ENCODE data around the gene PRKCE.
A peak's percentile ranks its signal among the peaks of the same experiment; 100 is the strongest.
"Not testable (repeated sequence)": the region's sequence is repeated elsewhere in the genome, so short reads cannot be mapped to it uniquely, and the experiment has no call there.

Gene PRKCE

DNA sequence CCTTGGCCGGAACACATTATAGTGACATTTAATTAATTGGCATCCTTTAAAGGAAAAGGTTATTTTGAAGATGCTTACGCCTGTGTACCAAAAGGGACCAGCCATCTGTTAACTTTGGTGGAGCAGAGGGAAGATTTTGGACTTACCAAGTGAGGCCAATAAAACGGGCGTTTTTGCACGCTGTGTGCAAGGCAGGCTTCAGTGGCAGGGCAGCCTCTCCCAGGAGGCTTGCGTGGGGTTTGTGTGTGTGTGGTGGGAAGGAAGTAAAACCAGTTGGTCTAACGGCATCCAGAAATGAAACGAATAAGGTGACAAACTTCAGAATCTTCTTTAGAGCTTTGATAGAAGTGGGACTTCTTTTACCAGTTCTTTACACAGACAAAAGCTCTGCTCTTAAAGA lies 191.7 kb downstream of the PRKCE start:
- no peak for DNase-seq

DNA sequence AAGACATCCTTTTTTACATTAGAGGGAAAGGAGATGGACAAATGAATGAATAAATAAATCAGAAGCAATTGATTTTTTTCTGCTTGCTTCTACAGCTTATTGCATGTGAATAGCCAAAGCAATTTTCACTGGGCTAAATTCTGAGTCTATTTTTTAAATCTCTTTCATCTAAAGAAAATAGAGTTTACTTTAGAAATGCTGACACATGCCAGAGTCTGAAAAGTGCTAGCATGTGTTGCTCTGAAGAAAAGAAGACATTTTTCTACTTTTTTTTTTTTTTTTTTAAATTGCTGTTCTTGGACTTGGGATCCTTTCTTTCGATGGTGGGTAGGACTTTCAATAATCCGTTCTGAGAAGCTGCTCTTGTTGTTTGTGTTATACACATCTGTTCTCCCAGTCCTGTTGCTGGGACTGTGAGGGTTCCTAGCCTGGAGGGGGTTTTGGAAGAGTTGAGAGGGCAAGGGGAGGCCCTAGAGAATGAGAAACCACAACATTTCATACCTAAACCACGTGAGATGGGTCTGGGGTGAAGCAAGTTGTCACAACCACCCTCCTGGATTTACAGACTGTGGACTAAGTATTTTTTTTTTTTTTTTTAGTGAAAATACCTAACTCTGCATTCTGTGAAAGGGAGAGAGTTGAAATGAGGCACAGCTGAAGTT lies 193.5 kb downstream of the PRKCE start:
- DNase-seq: no peak

DNA sequence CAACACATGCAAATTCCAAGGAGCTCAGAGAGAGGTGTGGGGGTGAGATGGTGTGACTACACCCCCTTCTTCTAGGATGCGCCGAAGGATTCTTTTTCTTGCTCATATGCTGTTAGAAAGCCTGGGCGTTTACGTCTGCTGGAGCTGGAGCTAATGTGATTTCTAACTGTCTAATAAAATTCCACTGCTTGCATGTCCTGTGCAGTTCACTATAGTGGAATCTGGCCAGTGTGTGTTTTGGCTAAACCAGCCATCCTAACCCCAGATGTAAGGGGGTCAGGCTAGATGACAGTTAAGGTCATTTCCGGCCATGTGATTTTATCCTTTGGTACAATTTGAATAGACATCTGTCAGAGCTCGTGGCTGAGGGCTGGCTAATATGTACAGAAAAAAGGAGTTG lies 194.1 kb downstream of the PRKCE start:
- no peak for DNase-seq

DNA sequence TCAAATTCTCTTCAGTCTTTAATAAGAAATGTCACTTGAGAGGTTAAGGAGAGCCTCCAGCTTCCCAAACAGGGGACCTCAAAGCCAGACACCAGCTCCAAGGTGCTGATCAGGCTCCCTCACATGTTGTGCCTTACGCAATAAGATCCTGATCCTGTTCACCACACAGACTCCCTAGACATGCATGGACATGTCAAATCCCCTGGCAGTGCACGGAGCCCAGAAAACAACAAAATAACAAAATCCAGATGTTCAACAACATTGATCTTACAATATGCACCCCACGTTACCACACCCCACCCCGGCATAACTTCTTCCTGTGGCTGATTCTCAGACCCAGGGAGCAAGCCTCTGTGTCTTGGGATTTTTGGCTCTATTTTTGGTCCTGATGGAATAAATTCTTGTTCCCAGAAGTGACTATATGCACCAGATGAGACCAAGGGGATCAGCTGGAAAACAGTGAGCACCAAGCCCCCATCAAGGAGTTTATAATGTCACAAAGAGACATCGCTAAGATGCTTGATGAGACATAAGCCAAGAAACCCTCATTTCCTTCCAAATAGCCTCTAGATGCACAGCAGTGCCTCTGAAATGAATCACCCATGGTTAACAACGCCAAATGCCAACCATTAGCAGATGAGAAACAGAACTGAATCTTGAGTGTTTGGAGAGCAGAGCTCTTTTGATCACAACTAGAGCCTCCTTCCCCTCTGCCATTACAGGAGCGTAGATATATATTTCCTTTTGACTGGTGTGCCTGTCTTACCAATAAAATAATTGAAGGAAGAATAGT lies 198.2 kb downstream of the PRKCE start:
- no peak for DNase-seq

DNA sequence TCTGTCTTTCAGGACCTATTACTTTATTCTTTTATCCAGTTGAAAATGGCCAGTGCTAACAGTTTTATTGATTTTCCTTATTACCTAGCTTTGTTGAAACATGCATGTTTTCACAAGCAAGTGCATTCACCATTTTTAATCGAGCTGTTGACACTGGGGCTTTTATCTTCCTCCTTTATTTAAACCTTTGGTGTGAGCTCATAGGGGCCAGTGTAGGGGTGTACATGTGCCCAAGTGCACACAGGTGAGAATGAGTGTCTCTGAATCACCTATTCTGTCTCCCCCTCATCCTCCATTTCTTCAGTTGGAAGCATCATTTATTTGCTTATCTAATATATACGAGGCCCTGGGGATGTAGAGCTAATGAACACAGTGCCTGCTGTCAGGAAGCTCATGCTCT lies 199.1 kb downstream of the PRKCE start:
- no peak for DNase-seq

DNA sequence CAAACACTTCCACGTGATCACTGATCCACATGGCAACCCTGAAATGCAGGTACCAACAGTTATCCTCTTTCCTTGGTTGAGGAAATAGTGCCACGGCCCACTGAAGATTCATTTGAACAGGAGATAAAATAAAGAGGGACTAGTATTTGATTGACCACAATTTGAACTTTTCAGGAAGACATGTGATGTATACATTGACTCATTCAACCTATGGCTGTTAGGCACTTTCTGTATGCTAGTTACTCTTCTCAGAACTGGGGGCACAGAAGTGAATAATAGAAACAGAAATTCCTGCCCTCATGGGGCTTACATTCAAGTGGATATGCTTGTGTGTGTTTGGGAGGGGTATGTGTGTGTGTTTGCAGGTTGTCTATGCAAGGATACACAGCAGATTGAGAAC lies 199.6 kb downstream of the PRKCE start:
- no peak for DNase-seq

DNA sequence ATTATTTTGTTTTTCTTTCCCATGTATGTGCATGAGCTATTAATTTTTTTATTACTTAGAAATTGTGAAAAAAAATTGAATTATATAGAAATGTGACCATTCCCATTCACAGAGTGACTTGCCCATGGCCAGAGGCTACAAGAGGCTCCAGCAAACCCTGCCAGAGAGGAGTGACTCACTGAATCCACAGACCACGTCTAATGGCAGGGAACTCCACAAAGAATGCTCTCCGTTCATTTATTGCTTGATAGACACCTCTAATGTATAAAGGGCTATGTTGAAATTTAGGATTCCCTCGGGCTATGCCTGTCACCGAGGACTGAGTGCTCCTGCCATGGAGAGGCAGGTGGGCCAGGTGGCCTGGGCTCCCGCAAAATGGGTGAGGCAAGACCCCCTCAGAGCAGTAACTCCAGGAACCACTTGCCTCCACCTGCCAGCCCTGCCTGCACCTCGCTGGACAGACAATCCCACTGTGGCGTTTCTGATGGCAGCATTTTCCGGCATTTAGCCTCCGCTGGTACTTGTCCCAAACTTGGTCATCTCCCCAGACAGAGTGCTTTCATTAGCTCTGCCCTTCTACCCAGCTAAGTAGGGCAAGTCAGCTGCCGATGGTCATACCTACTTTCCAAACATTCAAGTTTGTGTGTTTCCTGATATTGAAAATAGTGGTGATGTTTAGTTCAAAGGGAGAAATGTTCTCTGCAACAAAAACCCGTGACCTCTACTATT lies 200.3 kb downstream of the PRKCE start:
- DNase-seq: no peak

DNA sequence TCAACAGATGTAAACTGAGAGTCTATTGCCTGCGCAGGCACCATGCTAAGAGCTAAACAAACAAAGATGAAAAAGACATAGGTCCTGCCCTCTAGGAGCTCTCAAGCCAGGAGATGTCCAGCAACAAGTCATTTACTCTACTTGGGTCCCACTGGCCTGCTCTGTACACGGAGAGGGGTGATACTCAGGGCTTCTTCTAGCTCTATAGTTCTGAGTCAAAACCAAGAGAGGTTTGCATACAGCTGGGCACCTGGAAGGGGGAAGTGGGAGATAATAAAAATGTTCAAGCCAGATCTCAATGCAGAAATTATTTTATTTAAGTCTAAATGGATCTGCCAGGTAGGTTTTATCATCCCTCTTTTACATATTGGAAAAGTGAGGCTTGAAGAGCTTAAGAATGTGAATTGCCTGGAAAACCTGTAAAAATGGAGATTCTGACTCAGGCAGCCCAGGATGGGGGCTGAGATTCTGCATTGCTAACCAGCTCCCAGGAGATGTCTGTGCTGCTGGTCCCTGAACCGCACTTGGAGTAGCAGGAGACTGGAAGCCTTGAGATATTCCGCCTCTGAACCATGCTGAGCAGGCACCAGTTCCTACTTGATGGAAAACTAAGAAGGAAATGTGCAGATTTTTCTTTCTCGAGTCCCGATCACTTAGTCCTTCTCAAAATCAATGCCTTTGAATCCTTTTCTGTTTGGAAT lies 201.1 kb downstream of the PRKCE start:
- DNase-seq: no peak

DNA sequence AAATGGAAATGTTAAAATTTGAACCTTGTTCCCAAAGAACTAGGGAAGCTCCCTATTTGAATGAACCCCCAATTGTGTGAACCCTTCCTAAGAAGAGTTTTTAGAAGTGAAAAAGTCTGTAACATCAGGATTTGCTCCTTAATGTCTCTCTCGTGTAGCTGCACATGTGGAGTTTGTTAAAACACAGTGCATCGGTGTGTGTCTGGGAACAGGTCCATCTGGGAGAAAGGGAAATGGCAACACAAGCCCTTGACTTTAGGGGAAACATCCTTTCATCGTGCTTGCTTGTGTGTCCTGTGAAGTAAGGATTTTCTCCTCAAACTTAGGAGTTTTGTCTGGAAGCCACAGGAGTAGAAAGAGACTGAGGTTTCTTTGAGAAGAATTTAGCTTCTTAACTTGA lies 203.9 kb downstream of the PRKCE start:
- DNase-seq: no peak

DNA sequence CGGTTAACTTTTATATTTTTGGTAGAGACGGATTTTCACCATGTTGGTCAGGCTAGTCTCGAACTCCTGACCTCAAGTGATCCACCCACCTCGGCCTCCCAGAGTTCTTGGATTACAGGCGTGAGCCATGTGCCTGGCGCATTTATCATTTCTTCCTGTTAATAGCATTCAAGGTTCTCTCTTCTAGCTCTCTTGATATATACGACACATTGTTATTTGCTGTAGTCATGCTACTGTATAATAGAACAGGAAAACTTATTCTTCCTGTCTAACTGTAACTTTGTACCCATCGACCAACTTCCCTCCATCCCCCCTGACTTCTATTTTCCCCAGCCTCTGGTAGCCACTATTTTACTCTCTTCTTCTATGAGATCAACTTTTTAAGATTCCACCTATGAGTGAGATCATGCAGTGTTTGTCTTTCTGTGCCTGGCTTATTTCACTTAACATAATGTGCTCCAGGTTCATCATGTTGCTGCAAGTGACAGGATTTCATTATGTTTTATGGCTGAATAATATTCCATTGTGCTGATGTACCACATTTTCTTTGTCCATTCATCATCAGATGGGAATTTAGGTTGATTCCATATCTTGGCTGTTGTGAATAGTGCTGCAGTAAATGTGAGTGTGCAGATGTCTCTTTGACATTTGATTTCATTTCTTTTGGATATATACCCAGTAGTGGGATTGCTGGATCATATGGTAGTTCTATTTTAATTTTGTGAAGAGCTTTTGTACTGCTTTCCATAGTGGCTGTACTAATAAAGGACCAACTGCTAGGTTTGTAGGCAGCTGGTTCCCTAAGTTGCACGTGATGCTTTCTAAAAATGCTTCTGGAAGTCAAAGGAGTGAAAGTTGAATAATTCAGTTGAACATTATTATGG lies 205.2 kb downstream of the PRKCE start:
- DNase-seq: no peak

DNA sequence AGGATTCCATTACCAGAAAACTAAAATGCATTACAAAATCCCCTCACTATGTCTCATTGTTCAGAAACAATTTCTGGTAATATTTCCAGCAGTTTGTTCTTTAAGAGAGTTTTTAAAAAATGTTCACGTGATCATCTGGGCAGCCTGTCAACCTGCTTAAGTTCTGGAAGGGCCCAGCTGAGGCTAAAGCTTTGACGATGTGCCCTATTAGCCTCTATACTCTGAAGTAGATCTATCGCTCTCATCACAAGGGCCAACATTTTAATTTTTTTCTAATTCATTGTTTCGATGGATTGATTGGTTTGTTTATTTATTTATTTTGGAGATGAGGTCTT lies 205.8 kb downstream of the PRKCE start:
- no peak for DNase-seq

DNA sequence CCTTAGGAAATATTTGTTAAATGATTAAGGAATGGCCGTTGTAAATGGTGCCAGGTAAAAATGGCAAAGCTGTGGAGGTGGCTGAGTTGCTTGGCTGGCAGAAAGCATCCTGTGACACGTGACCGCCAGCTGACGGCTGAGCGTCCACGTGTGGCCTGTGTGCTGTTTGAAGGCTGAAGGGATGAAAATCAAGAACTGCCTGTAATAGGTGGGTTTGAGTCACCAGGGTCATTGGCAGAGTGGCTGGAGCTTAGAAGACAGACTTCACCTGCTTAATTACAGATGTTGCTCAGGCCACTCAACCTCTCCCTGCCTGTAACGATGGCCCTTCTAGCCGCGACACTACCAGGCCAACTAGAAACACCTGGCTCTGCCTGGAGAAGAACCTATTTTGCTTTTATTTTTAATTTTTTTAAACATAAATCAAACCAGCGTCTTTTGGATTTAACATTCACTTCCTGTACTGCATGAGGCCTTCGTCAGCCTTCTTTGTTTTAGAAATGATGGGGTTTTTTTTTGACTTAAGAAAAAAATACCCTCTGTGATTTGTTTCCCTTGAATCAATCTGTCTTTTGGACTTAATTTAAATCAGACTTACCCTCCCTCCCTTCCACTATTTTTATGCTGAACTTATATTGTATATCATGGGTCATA lies 206.5 kb downstream of the PRKCE start:
- DNase-seq: no peak

DNA sequence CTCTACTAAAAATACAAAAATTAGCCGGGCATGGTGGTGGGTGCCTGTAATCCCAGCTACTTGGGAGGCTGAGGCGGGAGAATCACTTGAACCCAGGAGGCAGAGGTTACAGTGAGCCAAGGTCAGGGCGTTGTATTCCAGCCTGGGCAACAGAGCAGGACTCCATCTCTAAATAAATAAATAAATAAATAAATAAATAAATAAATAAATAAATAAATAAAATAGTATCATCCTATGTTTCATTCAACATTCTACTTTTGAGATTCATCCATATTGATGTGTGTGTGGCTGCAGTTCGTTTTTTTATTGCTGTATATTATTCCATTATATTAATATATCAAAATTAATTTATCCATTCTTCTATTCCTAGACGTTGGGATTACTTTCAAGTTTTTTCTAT lies 207.4 kb downstream of the PRKCE start:
- not testable (repeated sequence) for DNase-seq

DNA sequence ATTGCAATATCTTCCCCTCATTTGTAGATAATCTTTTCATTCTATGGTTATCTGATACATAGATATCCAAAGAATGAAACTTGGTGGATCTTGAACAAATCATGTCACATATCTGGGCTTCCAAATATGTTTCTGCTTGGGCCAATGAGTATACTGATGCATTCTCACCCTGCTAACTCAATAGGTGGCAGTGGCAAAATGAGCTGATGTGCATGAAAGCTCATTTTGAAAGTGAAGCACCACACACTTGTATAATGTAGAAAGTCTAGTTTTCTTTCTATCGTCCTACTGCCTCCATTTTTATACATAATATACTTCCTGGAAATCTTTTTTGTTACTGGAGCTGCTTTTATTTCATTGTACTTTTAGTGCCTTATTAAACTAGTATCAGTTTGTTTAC lies 208.2 kb downstream of the PRKCE start:
- DNase-seq: no peak

DNA sequence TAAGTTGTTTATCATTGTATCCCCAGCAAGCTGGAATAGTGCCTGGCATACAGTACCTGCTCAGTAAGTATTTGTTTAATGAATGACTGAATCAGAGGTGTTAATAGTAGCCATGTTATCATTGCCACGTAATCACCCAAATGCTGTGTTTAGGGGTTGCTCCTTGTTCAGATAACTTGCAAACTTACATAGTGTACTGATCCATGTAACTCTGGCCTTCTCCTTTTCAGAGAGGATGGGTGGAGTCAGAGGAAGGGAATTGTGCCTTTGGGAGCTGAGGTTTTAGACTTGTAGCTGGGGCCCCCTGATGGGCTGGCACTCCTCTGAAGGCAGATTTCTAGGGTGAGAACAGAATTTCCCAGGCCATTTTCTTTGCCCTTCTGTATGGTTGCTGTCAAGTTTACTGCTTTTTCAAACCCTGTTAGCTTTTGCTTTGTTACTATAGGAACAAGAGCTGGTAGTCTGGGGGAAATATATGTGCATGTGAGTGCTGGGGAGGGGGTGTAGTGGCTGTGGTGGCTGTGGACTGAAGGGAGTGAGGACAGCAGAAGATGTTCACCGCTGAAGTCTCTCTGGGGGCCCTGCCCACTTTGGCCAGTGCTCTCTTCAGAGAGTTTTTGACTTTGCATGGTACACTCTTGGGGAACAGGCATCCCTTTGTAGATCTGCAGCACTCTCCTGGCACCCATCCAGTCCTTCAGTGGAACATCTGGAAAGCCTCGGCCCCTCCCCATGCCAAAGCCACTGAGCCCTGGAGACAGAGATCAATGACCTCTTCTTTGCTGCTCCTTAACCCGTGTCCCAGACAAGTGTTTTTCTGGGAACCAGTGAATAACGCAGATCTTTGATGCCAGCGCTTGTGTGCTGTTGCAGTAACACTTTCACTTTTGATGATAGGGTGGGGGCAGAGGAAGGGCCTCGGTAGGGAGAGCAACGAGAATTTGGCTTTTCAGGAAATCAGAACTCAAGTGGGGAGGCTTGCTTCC lies 209.0 kb downstream of the PRKCE start:
- DNase-seq: peak; percentile 76

DNA sequence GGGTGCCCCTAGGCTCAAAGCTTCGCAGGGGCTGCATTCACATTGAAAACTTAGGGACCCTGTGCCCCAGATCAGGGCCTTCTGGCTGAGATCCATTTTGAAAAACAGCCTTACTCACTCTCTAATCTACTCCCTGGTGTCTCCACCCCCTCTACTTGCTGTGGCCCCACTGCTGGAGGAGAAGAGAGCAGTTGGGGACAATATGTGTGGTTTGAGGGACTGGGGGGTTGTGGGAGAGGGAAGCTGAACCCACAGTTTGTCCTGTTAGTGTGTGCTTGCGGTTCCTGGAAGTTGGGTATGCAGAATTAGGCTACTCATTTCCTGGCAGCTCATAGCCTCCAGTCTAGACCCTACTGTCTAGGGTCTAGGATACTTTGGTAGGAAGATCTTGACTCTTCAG lies 211.4 kb downstream of the PRKCE start:
- DNase-seq: peak; percentile 87

DNA sequence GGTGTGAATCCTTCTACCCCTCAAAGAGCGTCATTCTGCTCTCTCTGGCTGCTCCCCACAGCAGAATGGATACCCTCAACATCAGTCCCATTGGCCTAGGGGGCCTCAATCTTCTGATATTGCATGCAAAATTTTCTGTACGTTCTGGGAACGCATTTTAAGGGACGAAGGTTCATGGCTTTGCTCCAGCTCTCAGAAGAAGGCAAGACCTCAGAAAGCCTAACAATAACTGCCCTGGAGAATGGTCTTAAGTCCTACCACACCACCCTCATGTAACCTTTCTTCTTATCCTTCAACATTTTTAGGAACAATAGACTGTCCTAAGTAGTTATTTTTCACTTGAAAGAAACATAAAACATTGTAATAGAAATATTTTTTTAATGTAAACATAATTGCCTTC lies 212.6 kb downstream of the PRKCE start:
- no peak for DNase-seq

DNA sequence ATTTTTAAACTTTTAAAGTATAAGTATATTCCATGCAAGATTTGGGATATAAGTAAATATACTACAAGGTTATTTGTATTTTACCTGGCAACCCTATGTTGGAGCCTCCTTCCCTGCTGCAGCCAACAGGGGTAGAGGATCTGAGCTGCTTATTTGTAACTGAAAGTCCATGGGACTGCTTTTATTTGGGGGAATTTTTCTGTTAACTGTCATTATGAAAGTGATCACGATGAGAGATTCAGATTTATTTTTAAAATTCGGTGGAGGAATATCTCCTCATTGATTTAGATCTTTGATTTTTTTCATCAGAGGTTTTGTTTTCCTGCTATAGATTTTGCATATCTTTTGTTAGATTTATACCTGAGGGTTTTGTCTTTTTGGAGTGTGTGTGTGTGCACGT lies 215.9 kb downstream of the PRKCE start:
- no peak for DNase-seq

DNA sequence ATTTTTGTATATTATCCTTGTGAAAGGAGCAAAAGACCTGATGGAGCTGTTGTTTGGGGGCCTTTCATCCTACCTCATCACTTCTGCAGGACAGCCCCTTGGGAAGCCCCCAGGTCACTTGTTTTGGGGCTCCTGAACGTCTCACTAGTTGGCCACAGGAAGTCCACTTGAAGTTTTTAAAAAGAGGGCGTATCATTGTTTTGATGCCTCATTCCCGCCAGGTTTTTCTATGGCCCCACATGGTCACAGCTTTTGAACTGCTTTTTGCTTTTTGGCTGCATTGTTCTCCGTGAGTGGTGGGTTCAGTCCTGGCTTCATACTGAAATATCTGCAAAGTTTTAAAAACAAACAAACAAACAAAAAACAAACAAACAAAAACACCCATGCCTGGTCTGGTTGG lies 216.3 kb downstream of the PRKCE start:
- DNase-seq: no peak

DNA sequence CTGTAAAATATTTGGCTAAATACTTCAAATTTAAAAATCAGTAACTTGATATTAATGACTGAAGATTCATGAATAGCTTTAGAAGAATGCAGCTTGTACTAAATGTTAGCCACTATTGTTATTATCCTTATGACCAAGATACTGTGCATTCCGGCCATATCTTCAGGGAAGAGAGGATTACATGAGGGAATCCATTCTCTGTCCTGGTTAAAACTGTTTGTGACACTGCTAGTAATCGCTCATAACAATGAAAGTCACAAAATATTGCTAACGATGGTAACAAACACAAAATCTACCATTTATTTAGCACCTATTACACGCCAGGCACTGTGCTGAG lies 217.7 kb downstream of the PRKCE start:
- DNase-seq: no peak

DNA sequence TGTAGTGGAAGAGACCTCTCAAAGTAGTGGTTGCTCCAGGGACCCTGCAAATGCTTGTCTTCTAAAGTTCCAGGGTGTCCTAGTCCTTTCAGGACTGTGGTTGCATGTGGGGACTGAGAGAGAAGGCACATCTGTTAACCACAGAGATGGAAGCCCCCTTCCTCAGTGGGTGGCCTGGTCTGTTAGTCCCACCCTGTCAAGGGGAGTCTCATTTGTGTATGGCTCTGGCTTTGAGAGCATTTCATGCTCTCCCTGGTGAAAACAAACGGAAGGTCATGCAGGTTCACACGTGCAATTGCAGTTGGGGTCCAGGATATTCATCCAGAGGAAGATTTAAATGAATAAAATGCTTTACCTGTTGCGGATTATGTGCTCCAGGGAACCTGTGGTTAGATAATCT lies 219.6 kb downstream of the PRKCE start:
- DNase-seq: no peak
